SK-N-SH (cell line): ENCODE data around the gene HLA-DOA. TPM values are rescaled to one million over a fixed set of nuclear protein-coding genes. Genes with fewer than 3 reads are reported as not detected.

Experiments
- CTCF ChIA-PET: fragments of 300-600, 350-600 bp; formaldehyde crosslinking; extraction: SDS; loops from one replicate; lab custom pipeline; 2021; lab: Yijun Ruan, JAX
- POLR2A ChIA-PET: fragments of 350-600 bp; sonication (Branson Sonifier 250); formaldehyde crosslinking; extraction: SDS; loops from one replicate; lab custom pipeline; 2020; ENCODE audit warnings: antibody characterized with exemption, inconsistent platforms; lab: Yijun Ruan, JAX
- DNase-seq: peaks from one replicate; pipeline ENCODE4 v3.0.0; 2012
- H2AFZ ChIP-seq: fragments of 200-600 bp; sonication (generic); 2 replicates; pipeline ENCODE4 v1.8.1; 2016; ENCODE audit warnings: antibody characterized with exemption, mild to moderate bottlenecking, low read depth
- H3F3A ChIP-seq: fragments of 200-600 bp; sonication (generic); replicated peaks from 2 replicates; pipeline ENCODE3; 2016; ENCODE audit warnings: antibody characterized with exemption, mild to moderate bottlenecking; ENCODE audit not compliant: insufficient read depth
- H3K27ac ChIP-seq, 2 experiments: fragments of 200-500 bp in 1 of 2; fragments of 200-600 bp in 1 of 2; sonication (Bioruptor generic) in 1 of 2; sonication (generic), shearing (Covaris generic) in 1 of 2; 2 replicates each; pipeline versions ENCODE4 v1.5.1 to v1.6.1; 2014 to 2016; ENCODE audit warnings: low read depth in 2 of 2, inconsistent platforms in 1 of 2, low read length in 1 of 2, mild to moderate bottlenecking in 1 of 2, mixed read lengths in 1 of 2
- H3K27me3 ChIP-seq: fragments of 200-600 bp; sonication (generic), shearing (Covaris generic); 2 replicates; pipeline ENCODE4 v1.6.1; 2016; ENCODE audit warnings: mixed run types; ENCODE audit not compliant: insufficient read depth
- H3K36me3 ChIP-seq, 2 experiments: fragments of 200-500 bp in 1 of 2; fragments of 200-600 bp in 1 of 2; sonication (Bioruptor generic) in 1 of 2; sonication (generic) in 1 of 2; replicated peaks in 1 of 2; 2 replicates each; pipeline versions ENCODE3 to v1.5.1; 2014 to 2016; ENCODE audit warnings: low read length in 1 of 2, mild to moderate bottlenecking in 1 of 2; ENCODE audit not compliant: insufficient read depth in 2 of 2, control insufficient read depth in 1 of 2
- H3K4me1 ChIP-seq, 2 experiments: fragments of 200-500 bp in 1 of 2; fragments of 200-600 bp in 1 of 2; sonication (Bioruptor generic) in 1 of 2; sonication (generic), shearing (Covaris generic) in 1 of 2; 2 replicates each; pipeline versions ENCODE4 v1.5.1 to v1.6.1; 2014 to 2016; ENCODE audit warnings: low read depth in 1 of 2, low read length in 1 of 2, mixed run types in 1 of 2; ENCODE audit not compliant: insufficient read depth in 2 of 2, control insufficient read depth in 1 of 2
- H3K4me2 ChIP-seq: fragments of 200-600 bp; sonication (generic), shearing (Covaris generic); 2 replicates; pipeline ENCODE4 v1.6.1; 2017; ENCODE audit warnings: mixed run types
- H3K4me3 ChIP-seq, 2 experiments: fragments of 200-500 bp in 1 of 2; fragments of 200-600 bp in 1 of 2; sonication (Bioruptor generic) in 1 of 2; sonication (generic), shearing (Covaris generic) in 1 of 2; 2 replicates each; pipeline versions ENCODE4 v1.5.1 to v1.8.1; 2014 to 2016; ENCODE audit warnings: low read depth in 2 of 2, inconsistent platforms in 1 of 2, low read length in 1 of 2, mild to moderate bottlenecking in 1 of 2, mixed read lengths in 1 of 2, moderate library complexity in 1 of 2
- H3K79me2 ChIP-seq: fragments of 200-600 bp; sonication (generic); 2 replicates; pipeline ENCODE4 v1.8.1; 2017; ENCODE audit warnings: mild to moderate bottlenecking; ENCODE audit not compliant: insufficient read depth
- H3K9ac ChIP-seq: fragments of 200-600 bp; sonication (generic); 2 replicates; pipeline ENCODE4 v1.6.1; 2017; ENCODE audit warnings: mixed run types
- H3K9me2 ChIP-seq: fragments of 200-600 bp; sonication (generic); 2 replicates; pipeline ENCODE4 v1.6.1; 2017; ENCODE audit warnings: mixed run types
- H3K9me3 ChIP-seq: fragments of 200-600 bp; sonication (generic); 2 replicates; pipeline ENCODE4 v1.6.1; 2017; ENCODE audit warnings: mixed run types, mild to moderate bottlenecking, moderate library complexity
- H4K20me1 ChIP-seq: fragments of 200-600 bp; sonication (generic); 2 replicates; pipeline ENCODE4 v1.6.1; 2017; ENCODE audit warnings: mild to moderate bottlenecking, mixed run types; ENCODE audit not compliant: insufficient read depth
- CHD2 ChIP-seq: fragments of 150-350 bp; IDR thresholded peaks from 2 replicates; pipeline ENCODE4 v1.6.1; 2018; ENCODE audit warnings: low read length; ENCODE audit not compliant: partially characterized antibody
- ELF1 ChIP-seq: IDR thresholded peaks from 2 replicates; pipeline ENCODE4 v1.4.0; 2012
- EP300 ChIP-seq, 2 experiments: IDR thresholded peaks; 2 replicates each; pipeline versions ENCODE4 v1.4.0 to v1.6.1; 2012; ENCODE audit warnings: borderline replicate concordance in 1 of 2, low read depth in 1 of 2, low read length in 1 of 2
- FOXJ3 ChIP-seq: sonication (generic); formaldehyde crosslinking; IDR thresholded peaks from 2 replicates; pipeline ENCODE4 v1.5.1; 2020; ENCODE audit warnings: mild to moderate bottlenecking, missing genetic modification reagents
- GABPA ChIP-seq: IDR thresholded peaks from 2 replicates; pipeline ENCODE4 v1.4.0; 2012; ENCODE audit warnings: low read depth, mild to moderate bottlenecking
- JUND ChIP-seq: IDR thresholded peaks from 2 replicates; pipeline ENCODE4 v1.4.0; 2012
- NFIC ChIP-seq: IDR thresholded peaks from 2 replicates; pipeline ENCODE4 v1.4.0; 2012; ENCODE audit warnings: borderline replicate concordance
- NRF1 ChIP-seq: IDR thresholded peaks from 2 replicates; pipeline ENCODE4 v1.6.1; 2012; ENCODE audit warnings: low read depth, mild to moderate bottlenecking, low read length
- POLR2AphosphoS5 ChIP-seq: IDR thresholded peaks from 2 replicates; pipeline ENCODE4 v1.6.1; 2012; ENCODE audit warnings: low read depth, low read length
- RCOR1 ChIP-seq: fragments of 150-350 bp; IDR thresholded peaks from 2 replicates; pipeline ENCODE4 v1.6.1; 2017; ENCODE audit warnings: antibody characterized with exemption, low read length
- REST ChIP-seq: IDR thresholded peaks from 2 replicates; pipeline ENCODE4 v1.6.1; 2012; ENCODE audit warnings: mild to moderate bottlenecking, low read depth, low read length, moderate library complexity
- RFX5 ChIP-seq: IDR thresholded peaks from 2 replicates; pipeline ENCODE4 v1.6.1; 2012; ENCODE audit warnings: mild to moderate bottlenecking, improper control_type of control experiment, low read length
- TCF12 ChIP-seq: IDR thresholded peaks from 2 replicates; pipeline ENCODE4 v1.4.0; 2012
- USF1 ChIP-seq: IDR thresholded peaks from 2 replicates; pipeline ENCODE4 v1.4.0; 2012; ENCODE audit warnings: low read depth, borderline replicate concordance
- WGBS: methylation state at CpG from one replicate; pipeline ENCODE4 v1.1.6; 2017; ENCODE audit warnings: low lambda C conversion rate; 5-methylcytosine and 5-hydroxymethylcytosine counted together
- polyA plus RNA-seq, 3 experiments: library from polyadenylated mRNA; depleted of rRNA; stranded (reverse); fragments of >200 nt; gene quantifications; 2 replicates each; pipeline ENCODE4 v1.2.3, GENCODE V29; 2012
- TF ChIP-seq, protein P1 (sequence below): IDR thresholded peaks from 2 replicates; pipeline ENCODE4 v1.4.0; 2012; ENCODE audit warnings: low read depth, borderline replicate concordance

Gene HLA-DOA
- polyA plus RNA-seq, 1 of the 3 experiments (the other 2 are of a cell fraction) = not detected

GRCh38 chr6:33007831-33008400, 1.5 kb downstream of the HLA-DOA start:
- H3K4me2 ChIP-seq = no peak overlapping the region
- H3F3A ChIP-seq = no peaks in the 10 kb centered on the region
- CTCF ChIA-PET = interaction anchor here (0.6 to 1.3 kb wide), 4 partner anchors 119 to 189 kb away, joined by 3 to 4 read pairs (median 3); no protein-coding TSS in a partner anchor
- POLR2A ChIA-PET = no interaction called here
- H3K9me2 ChIP-seq = no peaks in the 10 kb centered on the region
- 58% methylated on average over 18 of the region's 26 CpGs for WGBS
- H3K4me3 ChIP-seq = no peak overlapping the region
- H3K27me3 ChIP-seq = peaks cover 64% of the 10 kb centered on the region
- H3K79me2 ChIP-seq = no peaks in the 10 kb centered on the region
- no peak overlapping the region for H2AFZ ChIP-seq
- DNase-seq = no peak
- H4K20me1 ChIP-seq = no peaks in the 10 kb centered on the region
- no peak overlapping the region for H3K9ac ChIP-seq
- H3K36me3 ChIP-seq = no peaks in the 10 kb centered on the region
- no peaks in the 10 kb centered on the region for H3K9me3 ChIP-seq
- TF ChIP-seq REST (no peak), GABPA (no peak), CHD2 (no peak)
- no peak overlapping the region for H3K27ac ChIP-seq
- H3K4me1 ChIP-seq = no peaks in the 10 kb centered on the region; a peak in 1 of 4 replicates

DNA sequence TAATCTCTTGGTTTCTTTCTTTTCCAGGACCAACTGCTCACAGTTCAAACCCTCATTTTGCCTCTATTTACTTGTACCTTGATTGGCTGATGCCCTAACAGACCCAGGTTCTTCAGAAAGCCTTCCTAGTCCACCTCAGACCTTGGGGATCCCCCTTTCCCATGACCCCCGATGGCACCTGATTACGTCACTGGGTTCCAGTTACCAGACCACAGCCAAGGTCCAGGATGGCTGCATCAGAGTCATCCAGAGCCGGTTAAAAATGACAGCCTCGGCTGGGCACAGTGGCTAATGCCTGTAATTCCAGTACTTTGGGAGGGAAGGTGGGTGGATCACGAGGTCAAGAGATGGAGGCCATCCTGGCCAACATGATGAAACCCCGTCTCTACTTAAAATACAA, 4.5 kb downstream of the HLA-DOA start:
- no peaks in the 10 kb centered on the region for H3K9me3 ChIP-seq

More for the DNA sequence above, 4.5 kb downstream of the HLA-DOA start:
- Histone ChIP-seq H3K4me3 (no peak overlapping the region), H3F3A (no peaks in the 10 kb centered on the region), H4K20me1 (no peaks in the 10 kb centered on the region), H3K79me2 (no peaks in the 10 kb centered on the region), H3K36me3 (no peaks in the 10 kb centered on the region), H3K4me2 (no peak overlapping the region), H3K9ac (no peak overlapping the region), H3K4me1 (peaks cover 0 to 16% of the 10 kb centered on the region in 2 experiments; a peak in 1 of 4 replicates), H2AFZ (no peak overlapping the region), H3K9me2 (no peaks in the 10 kb centered on the region), H3K27me3 (peaks cover 56% of the 10 kb centered on the region), H3K27ac (no peak overlapping the region)
- CTCF ChIA-PET = interaction anchor here (1.4 to 9.2 kb wide), 3 partner anchors 10 to 243 kb away, joined by 5 to 71 read pairs (median 5); no protein-coding TSS in a partner anchor
- no peak for DNase-seq
- TF ChIP-seq RFX5 = no peak
- no peak for TF ChIP-seq USF1
- no peak for TF ChIP-seq POLR2AphosphoS5
- TF ChIP-seq, protein P1, sequence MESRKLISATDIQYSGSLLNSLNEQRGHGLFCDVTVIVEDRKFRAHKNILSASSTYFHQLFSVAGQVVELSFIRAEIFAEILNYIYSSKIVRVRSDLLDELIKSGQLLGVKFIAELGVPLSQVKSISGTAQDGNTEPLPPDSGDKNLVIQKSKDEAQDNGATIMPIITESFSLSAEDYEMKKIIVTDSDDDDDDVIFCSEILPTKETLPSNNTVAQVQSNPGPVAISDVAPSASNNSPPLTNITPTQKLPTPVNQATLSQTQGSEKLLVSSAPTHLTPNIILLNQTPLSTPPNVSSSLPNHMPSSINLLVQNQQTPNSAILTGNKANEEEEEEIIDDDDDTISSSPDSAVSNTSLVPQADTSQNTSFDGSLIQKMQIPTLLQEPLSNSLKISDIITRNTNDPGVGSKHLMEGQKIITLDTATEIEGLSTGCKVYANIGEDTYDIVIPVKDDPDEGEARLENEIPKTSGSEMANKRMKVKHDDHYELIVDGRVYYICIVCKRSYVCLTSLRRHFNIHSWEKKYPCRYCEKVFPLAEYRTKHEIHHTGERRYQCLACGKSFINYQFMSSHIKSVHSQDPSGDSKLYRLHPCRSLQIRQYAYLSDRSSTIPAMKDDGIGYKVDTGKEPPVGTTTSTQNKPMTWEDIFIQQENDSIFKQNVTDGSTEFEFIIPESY = no peak
- TF ChIP-seq ELF1 = no peak
- no peak for TF ChIP-seq FOXJ3 (CRISPR knock-in tag)
- TF ChIP-seq RCOR1 = no peak
- no peak for TF ChIP-seq TCF12
- TF ChIP-seq NRF1 = no peak
- TF ChIP-seq JUND = no peak
- TF ChIP-seq EP300 (IDR thresholded peaks at IDR 0.05; ENCODE audit: borderline replicate concordance in 1 of 2, low read depth in 1 of 2, low read length in 1 of 2) = no peak
- TF ChIP-seq NFIC = no peak
- POLR2A ChIA-PET = no interaction called here
- 41% methylated on average over 6 of the region's 6 CpGs for WGBS
